ENCODE measurements around the gene PHLDA3.

DNA sequence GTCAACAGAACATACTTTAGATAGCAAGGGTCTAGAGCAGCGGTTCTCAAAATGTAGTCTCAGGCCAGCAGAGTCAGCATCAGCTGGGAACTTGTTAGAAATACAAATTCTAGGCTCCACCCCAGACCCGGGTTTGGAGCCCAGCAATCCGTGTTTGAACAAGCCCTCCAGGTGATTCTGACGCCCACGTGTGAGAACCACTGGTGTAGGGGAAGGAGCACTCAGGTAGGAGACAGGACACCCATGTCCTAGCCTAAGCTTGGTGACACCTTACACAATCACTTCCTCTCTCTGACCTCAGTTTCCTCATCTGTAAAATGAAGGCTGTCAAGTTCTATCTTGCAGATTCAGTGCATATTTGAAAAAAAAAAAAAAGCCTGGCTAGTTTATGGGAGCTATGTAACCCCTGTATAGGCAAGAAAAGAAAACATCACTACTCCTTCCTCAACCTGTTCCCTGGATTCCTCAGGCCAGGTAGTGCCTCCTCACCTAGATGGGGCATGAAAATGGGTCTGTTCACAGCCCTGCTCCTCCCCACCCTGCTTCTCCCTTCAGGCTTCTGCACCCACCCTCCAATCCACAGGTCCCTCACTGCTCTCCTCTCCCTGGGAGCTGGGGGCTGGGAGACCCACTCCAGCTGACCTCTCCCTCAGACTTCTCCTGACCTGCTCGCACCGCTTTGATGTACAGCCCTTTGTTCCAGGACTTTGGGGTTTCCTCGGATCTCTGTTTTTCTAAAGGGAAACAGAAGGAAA, 7.1 kb upstream of the PHLDA3 start:
- TF ChIP-seq, protein P1, sequence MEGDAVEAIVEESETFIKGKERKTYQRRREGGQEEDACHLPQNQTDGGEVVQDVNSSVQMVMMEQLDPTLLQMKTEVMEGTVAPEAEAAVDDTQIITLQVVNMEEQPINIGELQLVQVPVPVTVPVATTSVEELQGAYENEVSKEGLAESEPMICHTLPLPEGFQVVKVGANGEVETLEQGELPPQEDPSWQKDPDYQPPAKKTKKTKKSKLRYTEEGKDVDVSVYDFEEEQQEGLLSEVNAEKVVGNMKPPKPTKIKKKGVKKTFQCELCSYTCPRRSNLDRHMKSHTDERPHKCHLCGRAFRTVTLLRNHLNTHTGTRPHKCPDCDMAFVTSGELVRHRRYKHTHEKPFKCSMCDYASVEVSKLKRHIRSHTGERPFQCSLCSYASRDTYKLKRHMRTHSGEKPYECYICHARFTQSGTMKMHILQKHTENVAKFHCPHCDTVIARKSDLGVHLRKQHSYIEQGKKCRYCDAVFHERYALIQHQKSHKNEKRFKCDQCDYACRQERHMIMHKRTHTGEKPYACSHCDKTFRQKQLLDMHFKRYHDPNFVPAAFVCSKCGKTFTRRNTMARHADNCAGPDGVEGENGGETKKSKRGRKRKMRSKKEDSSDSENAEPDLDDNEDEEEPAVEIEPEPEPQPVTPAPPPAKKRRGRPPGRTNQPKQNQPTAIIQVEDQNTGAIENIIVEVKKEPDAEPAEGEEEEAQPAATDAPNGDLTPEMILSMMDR (IDR thresholded peaks at IDR 0.05; ENCODE audit: borderline replicate concordance, extremely low read depth, low read length, poor library complexity, severe bottlenecking): no peak
- no peak for TF ChIP-seq EZH2 (IDR thresholded peaks at IDR 0.05; ENCODE audit: borderline replicate concordance, low read depth, low read length, severe bottlenecking)

Data from DND-41 (cell line).